ENCODE data around the gene ACOX2.

Gene ACOX2

DNA sequence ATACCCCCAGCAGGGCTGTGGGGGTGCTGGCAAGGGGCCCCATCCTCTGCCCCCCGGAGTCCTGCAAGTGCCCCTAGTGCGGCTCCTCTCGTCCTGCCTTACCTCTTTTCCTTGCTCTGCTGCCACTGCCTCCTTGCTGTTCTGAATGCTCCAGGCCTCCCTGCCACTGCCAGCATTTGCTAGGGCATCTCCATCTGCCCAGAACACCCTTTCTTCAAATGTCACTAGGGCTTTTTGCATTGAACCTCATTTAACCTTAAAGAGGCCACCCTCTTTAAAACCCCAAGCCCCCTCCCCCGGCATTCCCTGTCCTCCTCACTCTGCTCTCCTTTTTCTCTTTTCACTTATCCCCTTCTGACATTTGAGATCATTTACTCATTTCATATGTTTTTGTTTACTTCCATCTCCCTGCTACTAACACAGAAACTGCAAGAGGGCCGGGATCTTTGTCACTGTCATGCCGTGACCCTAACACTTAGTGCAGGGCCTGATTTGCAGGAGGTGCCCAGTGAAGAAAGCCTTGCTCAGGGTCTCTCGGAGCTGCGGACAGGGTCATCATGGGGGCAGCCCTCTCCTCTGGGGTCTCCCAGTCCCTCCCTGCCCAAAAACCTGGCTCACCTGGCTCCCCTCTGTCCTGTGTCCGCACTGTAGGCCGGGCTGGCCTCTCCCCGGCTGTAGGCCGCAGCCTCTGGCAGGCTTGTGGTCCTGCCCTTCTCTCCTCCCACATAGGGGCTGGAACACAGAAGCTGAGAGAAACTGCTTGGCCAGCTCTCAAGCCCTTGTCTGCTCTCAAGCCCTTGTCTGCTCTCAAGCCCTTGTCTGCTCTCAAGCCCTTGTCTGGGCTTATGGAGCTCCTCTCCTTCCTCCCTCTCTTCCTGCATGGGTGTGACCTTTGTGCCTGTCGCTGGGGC, at the start of gene ACOX2:
TSS of gene ACOX2 (minus strand) at position 690 of the 911 bp plus-strand sequence. CDS start 2,084 bp downstream, outside the sequence.
- DNase-seq (ENCODE audit: low read depth), result no peak

DNA sequence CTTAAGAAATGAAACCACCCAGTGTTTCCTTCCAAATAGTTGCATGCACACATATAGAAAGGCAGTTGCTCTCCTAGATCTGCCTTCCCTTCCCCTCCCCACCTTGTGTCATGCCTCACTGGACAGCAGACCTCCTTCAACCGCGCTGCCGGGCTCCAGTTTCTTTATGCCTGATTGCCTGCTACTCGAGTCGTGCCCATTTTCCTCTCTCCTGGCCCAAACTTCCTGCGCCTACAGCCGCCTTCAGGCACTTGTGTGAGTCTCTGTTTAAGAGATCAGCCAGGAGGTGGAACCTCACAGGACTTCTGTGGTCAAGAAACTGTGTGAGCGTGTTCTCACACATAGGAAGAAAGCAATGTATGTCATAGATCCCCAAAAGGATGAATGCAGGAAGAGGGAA, 49.0 kb upstream of the ACOX2 start:
- no peak for DNase-seq (ENCODE audit: low read depth)

DNA sequence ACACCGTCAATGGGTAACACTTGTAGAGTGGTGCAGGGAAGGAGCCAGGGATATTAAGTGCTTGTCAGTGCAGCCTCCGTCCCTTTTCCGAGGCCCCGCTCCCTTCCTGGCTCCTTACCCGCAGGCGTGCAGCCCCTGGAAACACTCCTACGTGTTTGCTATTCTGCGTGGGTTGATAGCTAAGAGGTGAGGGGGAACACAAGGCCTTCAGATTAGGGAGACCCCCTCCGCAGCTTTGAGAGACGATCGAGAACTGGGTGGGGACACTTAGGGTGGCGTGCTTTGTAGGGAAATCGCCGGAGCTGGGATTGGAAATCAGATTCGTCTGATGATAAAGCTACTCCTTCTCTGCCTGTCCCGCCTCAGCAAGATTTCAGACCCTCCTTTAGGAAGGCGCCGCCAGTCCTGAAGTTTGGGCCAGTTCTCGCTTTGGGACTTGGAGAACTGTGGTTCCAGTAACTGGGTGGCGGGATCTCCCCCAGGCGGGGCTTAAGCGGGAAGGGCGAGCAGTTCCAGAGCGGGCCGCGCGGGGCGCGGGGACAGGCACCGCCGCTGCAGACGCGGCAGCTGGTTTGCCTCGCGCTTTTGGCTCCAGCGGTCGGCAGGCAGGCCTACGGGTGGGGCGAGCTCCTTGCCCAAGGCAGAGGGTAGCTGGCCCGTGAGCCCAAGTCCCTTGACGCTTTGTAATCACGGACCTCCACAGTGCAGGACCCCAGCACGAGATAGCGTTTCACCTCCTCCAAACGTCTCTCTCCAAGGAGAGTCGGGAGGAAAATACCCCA, 48.2 kb upstream of the ACOX2 start:
- DNase-seq (ENCODE audit: low read depth), result peak; percentile 23

DNA sequence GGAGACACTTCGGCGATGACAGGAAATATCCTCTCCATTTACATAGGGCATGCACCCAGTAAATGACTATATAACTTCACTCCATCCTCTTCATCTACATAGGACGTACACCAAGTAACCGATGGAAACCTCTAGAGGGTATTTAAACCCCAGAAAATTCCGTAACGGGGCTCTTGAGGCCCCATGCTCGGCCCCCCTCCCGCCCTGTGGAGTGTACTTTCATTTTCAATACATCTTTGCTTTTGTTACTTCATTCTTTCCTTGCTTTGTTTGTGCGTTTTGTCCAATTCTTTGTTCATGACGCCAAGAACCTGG, 47.7 kb upstream of the ACOX2 start:
- DNase-seq (ENCODE audit: low read depth), result no peak

DNA sequence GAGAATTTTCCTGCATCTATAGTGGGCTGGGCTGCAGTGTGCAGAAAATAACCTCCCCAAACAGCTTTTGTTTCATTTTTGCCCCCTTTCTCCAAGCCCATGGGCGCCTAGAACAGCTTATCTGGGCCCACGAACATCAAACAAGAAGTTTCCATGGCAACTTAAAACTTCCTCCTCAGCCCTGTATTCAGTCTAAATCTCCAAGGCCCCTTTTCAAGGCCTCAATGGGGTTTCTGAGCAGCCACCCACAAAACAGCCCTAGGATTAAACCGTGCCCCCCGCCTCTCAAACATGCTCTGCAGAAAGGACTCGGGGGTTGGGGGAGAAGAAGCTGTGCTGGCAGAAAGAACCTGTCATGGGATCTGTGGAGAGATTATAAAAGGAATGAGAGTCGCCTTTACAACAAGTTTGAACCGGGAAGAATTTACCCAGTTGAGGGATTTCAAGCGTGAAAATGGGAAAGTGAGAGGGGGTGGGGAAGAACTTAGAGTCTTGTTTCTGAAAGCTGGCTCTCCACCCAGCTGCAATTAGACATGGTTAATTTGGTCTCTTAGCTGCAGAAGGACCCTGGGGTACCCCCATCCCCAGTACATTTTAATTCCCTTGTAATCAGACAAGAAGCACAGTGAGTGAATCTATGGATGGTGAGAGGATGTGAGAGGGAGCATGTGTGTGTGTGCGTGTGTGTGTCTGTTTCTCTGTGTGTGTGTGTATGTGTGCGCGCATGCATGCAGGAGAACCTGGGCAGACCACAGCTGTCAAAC, 44.5 kb upstream of the ACOX2 start:
- no peak for DNase-seq (ENCODE audit: low read depth)

DNA sequence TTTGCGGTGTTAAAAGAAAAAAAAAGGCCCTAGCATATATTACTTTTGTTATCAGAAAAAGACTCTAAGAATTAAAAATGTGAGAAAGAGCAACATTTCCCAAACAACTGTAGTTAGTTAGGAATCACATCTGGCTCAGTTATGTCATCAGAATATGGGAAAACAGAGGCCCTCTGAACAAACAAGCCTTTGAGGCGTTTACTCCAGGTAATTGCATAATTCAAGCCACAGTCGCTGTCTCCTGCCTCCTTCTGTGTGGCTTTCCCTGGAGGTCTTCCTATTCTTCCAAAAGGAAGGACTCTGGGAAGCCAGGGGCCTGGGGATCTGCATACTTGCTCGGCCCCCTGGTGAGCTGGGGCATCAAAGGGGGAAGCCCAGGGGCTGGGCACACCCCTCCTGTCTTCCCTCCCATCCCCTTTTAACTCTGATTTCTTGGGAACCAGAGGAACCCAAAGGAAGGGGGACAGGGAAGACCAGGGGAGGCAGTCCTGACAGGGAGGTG, 43.9 kb upstream of the ACOX2 start:
- no peak for DNase-seq (ENCODE audit: low read depth)

DNA sequence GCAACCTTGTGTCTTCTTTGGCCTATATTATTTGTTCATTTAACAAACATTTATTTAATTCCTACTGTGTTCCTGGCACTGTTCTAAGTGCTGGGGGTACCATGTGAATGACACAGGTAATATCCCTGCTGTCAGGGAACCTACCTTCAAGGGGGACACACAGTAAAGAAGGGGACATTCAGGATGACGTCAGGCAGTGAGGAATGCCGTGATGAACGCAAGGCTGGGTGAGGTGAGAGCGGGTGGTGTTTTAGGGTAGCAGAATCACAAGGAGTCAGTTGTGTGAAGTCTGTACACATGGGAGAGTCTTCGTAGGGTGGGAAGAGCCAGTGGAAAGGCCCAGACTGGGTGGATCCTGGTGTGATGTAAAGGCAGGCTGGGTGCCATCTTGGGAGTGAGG, 41.9 kb upstream of the ACOX2 start:
- DNase-seq (ENCODE audit: low read depth), result no peak

DNA sequence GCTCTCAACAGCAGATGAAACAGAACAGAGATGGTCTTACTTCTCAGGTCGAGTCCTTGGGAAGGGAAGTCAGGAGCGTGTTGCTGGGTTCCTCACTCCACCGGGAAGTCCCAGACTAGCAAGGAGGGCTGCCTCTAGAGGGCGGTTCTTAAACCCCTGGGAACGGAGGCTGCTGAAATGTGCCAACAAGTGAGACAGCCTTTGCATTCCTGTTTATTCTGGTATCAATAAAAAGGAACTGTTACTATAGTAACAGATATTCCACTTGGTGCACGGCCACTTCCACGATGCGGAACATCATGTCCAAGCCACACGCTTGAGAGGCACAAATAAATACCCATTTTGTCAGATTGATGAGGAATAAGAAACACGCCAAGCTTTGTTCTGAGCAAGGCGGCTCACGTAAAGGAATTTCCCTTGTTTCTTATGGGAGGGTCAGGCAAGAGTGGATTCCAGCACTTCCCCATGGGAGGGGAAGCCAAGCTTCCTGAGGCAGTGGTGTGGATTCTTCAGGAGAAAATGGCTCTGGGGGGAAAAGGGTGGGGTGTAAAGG, 40.4 kb upstream of the ACOX2 start, which contains the start of gene FAM107A:
TSS of gene FAM107A (minus strand) at position 123 of the 553 bp plus-strand sequence. CDS start 7,531 bp downstream, outside the sequence.
- no peak for DNase-seq (ENCODE audit: low read depth)

DNA sequence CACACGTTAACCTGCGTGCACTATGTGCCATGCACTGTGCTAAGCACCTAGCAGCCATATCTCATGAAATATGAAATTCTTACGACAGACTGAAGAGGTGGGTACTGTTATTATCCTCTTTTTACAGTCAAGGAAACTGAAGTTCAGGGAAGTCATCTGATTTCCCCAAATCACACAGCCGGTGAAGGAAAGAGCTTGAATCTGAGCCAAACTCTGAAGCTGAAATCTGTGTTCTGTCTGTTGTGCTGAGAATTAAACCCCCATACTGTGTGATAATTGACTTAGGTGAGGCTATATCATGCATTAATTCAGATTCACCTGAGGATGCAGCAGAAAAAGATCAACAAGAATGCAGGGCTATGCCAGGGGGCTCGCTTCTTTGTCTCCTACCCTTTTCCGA, 39.7 kb upstream of the ACOX2 start:
- DNase-seq (ENCODE audit: low read depth), result no peak

DNA sequence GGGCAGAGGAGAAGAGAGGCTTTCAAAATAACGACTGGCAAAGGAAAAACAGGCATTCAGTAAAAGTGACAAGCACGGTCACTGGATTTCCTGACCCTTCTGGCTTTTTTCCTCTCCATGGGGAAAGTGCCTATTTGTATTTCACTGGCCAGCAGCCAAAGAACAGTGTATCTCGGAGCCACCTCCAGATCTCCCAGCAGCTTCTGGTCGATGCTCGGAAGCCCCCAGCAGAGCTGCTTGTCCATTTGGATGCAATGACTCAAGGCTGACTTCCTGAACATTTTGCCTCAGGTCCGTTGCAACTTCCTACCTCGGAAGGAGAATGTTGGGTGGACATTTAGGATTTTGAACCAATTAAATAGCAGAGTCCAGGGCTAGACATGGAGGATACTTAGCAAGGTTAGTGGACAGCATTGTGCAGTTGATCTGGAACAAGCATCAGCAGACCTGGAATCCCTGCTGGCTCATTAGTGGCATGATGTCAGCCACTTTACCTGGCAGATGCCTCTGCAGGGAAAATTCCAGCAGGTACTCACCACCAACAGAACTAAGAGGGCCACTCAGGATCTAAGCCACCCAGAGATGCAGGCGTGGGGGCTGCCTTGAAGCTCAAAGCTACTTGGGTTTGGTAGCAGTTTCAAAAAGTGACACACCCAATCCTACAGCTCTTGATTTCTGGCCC, 39.1 kb upstream of the ACOX2 start:
- DNase-seq (ENCODE audit: low read depth), result no peak

DNA sequence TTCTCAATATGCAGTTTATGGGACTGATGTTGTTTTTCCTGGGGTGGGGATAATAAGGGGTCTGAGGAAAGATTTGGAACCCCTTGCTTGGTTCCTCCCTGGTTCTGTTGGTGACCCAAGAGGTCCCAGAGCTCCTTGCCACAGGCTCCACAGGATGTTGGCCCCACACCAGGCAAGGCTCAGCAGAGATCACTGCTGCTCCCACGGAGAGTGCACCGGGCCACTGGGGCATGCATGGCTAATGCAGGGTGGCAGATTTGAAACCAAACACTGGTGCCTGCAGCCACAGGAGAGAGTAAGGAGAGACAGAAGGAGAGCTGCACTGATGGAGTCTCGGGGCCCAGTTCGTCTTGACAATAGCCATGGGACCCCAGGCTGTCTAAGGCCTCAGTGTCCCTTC, 37.7 kb upstream of the ACOX2 start:
- no peak for DNase-seq (ENCODE audit: low read depth)

DNA sequence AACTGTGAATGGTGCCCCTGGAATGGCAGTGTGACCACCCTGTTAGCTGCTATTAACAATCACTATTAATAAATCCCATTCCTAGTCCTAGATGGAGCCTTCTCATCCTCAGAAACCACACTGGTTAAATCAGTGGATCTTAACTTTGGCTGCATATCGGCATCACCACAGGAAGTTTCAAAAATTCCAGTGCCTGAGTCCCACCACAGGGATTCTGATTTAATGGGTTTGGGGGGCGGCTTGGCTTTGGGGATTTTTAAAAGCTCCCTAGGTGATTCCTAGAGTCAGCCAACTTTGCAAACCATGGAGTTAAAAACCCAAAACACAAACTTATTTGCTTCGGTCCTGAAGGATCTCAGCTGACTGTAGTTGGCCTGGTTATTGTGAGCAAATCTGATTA, 37.1 kb upstream of the ACOX2 start:
- no peak for DNase-seq (ENCODE audit: low read depth)

DNA sequence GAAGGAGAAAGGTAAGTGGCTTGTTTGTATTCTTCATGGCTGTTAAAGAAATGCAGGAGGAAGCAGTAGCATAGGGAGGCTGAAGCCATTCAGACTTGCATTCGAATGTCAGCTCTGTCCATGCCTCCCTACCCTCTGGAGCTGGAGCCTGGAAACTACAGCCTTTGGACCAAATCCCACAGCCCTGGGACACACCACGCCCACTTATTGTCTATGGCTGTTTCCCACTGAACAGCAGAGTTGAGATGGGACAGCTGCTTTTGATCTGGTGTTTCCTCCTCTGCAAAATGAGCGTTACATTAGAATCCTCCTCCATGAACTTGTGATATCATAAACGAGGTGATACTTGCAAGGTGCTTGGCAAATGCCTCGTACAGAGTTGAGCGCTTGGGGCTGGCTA, 36.6 kb upstream of the ACOX2 start:
- DNase-seq (ENCODE audit: low read depth), result no peak

DNA sequence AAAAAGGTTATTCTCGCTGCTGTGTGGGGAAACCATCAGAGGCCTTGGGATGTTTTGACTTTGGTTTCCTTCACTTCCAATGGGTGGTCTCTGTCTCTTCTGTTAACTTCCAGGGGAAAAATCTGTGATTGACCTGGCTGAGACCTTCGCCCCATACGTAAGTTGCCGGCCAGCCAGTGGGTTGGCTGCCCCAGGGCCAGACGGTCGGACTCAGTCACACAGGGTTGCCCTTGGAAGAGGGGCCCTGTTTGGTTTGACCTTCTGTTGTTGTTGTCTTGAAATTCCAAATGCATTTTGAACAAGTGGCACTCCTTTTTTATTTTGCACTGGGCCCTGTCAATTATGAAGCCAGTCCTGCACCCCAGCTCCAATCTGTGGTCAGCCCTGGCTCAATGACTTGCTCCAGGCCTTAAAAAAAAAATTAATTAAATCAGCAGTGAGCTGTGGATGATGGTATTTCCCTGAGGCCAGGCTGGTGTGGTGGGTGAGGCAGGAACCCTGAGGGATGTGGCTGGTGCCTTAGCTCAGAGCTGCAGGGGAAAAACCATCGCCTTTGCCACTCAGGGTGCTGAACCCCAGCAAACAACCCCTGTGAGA, 35.7 kb upstream of the ACOX2 start:
- DNase-seq (ENCODE audit: low read depth), result no peak

DNA sequence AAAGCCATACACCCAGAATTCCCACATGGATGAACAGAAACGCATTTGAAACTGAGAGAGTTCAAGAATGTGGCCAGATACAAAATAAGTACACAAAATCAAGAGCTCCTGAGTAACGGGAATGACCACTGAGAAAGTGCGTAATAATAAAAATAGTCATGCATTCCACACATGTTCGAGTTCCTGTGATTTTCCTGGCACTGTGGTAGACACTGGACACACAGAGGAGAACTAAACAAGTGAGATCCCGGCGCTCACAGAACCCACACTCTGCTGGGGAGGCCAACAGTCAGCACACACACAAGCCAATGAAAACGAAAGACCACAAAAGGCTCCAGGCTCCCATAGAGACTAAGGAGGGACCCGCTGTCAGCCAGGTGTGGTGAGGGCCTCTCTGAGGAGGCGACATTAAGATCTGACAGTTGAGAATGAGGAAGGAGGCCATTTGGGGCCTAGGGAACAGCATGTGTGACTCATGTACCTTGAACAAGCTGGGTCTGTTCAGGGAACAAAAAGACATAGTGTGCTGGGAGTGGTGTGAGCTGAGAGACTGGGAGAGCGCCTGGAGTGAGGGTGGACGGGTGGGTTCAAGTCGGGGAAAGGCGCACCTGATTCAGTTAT, 35.1 kb upstream of the ACOX2 start:
- DNase-seq (ENCODE audit: low read depth), result no peak

DNA sequence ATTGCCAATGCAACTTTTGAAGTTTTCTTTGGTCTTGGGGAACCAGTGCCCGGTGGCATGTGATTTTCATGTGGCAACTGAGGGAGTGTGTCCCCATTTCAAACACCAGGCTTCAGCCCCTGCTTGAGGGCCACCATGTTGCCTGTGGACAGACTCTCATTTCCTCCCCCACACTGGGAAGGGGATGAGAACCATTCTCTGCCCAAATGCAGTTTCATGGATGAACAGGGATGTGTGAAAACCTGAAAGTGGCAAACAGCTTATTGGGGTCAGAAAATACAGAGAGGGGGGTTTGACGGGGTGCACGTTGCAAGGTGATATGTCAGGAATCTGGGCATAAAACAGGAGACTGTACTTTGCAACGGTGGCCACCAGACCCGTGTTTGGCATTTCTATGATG, 33.9 kb upstream of the ACOX2 start:
- no peak for DNase-seq (ENCODE audit: low read depth)

DNA sequence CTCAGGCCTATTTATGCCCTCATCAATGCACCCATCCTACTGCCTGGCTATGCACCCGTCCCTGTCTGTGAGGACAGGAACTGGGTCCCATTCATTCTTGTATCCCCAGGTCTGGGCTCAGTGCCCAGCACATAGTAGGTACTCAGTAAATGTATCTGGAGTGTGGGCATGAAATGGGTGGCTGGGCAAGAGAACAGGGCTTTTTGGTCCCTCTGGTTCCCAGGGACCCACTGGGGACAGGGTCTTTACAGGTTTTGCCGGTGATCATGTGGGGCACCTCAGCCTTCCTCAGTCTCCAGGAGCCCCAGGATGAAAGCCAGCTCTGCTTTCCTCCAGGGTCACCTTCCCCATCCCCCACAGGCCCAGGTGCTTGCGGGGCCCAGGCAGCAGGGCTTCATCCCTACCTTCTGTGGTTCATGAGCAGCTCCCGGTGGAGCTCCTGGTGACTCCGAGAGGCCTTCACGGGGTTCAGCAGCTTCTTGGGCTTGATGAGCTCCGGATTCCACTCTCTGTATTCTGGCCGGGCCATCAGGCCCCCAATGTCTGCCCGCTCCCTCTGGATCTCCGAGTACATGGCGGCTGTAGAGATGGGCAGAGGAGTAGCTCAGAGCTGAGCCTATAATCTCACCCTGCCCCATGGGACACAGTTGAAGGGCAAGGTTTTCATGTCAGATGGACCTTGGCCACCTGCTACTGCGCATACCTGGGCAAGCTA, 32.5 kb upstream of the ACOX2 start:
- DNase-seq (ENCODE audit: low read depth), result no peak

DNA sequence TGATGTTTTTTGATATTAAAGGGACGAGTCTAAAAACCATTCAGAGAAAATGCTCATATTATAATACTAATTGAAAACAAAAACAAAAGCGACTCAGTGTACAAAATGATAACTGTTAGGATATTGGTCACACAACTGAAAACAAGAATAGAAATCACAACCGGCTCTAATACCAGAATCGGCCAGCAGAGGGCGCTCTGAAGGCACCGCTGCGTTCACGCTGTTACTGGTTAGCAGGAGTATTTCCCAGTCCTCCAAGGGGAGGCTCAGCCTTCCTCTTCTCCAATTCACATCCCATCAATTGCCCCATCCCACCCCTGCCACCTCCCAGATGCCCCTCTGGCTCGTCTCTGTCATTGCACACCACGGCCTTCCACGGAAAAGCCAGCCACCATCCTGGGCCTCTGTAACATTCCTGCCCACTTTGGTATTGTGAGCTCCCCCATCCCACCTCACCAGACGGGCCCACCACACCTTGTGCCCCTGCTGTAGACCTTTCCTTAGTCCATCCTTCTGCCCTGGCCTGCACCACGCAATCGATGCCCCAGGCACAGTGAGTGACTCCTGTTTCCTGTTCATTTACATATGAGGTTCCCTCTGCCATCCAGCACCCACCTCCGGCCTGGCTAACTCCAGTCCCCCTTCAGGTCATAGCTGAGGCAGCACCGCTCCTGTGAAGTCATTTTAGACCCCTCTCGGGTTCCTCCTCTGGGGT, 31.7 kb upstream of the ACOX2 start:
- DNase-seq (ENCODE audit: low read depth), result peak; percentile 76

DNA sequence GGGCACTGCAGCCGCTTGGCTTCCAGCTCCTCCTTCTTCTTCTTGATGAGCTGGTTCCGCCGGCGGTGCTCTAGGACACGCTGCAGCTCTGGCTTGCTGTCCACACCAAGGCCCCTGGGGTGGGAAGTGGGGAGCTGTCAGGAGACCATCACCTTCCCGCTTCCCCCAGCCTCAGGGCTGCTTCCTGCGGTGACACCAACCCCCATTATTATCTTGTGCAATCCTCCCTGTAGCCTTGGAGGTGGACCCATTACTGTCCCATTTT, 30.2 kb upstream of the ACOX2 start:
- DNase-seq (ENCODE audit: low read depth), result no peak
